Epithelial cell of esophagus (primary cell): ENCODE data around the gene APEX1.

Source experiments
- DNase-seq: peaks from one replicate; pipeline ENCODE4 v3.0.0; 2010; ENCODE audit warnings: low read depth
- H3K4me3 ChIP-seq: 2 replicates; pipeline ENCODE4 v1.5.1; 2011; ENCODE audit warnings: mild to moderate bottlenecking, low read length, control low read depth
- CTCF ChIP-seq: IDR thresholded peaks from 2 replicates; pipeline ENCODE4 v1.5.1; 2011; ENCODE audit warnings: low read depth, mild to moderate bottlenecking, low read length, control low read depth, inconsistent platforms; ENCODE audit not compliant: insufficient read depth; ENCODE audit errors: missing control alignments

The APEX1 gene

GRCh38 chr14:20477211-20477876 lies 22.3 kb downstream of the APEX1 start:
- DNase-seq, result peak; percentile 11
- no peak overlapping the region for H3K4me3 ChIP-seq
- no peak for TF ChIP-seq CTCF

- no peak overlapping the region for H3K4me3 ChIP-seq
- DNase-seq, result no peak
- TF ChIP-seq CTCF, result no peak
Measured at GRCh38 chr14:20478894-20479293, 23.9 kb downstream of the APEX1 start.

- DNase-seq, result no peak
- no peak overlapping the region for H3K4me3 ChIP-seq
- TF ChIP-seq CTCF, result no peak
Measured at GRCh38 chr14:20482382-20482781, 27.4 kb downstream of the APEX1 start.

- no peak for TF ChIP-seq CTCF
- no peak overlapping the region for H3K4me3 ChIP-seq
- no peak for DNase-seq
Measured at GRCh38 chr14:20485900-20486299, 30.9 kb downstream of the APEX1 start.

- no peak overlapping the region for H3K4me3 ChIP-seq
- DNase-seq, result no peak
- no peak for TF ChIP-seq CTCF
Measured at GRCh38 chr14:20486684-20487395, 31.8 kb downstream of the APEX1 start.

- H3K4me3 ChIP-seq, result no peak overlapping the region
- peak; percentile 27 for TF ChIP-seq CTCF
- DNase-seq, result peak; percentile 13
Measured at GRCh38 chr14:20487396-20487725, 32.3 kb downstream of the APEX1 start.
